ENCODE measurements around the gene MOB1B. TPM values are rescaled to one million over a fixed set of nuclear protein-coding genes. Genes with fewer than 3 reads are reported as not detected.
"Not testable (repeated sequence)": the region's sequence is repeated elsewhere in the genome, so short reads cannot be mapped to it uniquely, and the experiment has no call there.

Gene MOB1B
- total RNA-seq = 11.7 and 16.8 TPM in 2 replicates

DNA sequence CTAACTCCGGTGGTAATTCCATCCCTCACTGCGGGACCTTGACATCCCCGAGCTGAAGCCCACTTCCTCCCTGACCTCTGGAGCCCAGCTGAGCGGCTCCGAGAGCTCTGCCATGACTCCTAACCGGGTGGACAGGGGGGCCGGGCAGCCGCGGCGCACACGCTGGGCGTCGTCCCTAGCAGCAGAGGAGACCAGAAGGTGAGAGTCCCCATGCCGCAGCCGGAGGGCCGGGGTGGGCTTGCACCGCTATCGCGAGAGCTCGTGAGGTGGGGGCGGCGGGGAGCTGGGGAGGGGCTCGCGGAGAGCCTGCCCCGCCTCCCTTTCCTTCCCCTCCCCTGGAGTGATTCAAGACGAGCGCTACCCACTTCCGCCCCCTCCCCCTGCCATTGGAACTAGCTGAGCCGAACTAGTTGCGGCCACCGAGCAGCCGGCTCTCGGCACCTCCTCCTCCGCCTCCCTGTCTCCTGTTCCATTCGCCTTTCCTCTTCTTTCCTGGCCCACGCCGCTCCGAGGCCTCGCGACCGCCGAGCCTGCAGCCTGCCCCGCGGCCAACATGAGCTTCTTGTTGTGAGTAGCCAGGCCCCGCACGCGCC is at the start of gene MOB1B:
TSS of gene MOB1B (plus strand) at position 386 of the 593 bp plus-strand sequence. CDS start at position 554, 168 bp downstream.
- DNase-seq = peak; percentile 86

DNA sequence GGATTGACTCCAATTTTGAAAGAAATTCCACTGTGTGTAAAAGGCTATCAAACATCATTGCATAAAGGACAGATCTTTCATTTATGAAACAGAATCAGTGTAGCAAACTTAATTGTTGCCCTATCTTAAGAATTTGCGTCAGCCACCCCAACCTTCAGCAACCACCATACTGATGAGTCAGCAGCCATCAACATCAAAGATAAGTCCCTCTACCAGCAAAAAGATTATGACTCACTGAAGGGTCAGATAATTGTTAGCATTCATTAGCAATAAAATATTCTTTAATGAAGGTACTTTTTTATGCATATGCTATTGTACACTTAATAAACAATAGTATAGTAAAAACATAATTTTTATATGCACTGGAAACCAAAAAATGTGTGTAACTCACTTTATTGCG is 46.7 kb upstream of the MOB1B start:
- no peak for DNase-seq

DNA sequence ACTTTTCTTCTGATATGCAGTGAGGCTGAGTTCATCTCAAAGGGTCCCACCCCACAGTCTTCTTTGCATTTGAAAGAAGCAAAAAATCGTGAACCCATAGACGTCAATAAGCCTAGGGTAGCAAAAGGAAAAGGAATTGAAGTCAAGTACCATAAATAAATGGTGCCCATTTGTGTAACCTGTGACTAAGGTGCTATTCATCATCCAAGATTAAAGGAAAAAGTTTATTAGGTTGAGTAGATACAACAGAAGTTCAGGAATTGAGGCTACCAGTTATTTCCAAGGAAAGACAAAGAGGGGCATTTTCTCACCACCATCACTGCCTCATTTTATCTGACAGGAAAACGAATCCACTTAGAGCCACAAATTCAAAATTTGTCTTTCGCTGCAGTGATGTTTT is 43.7 kb upstream of the MOB1B start:
- DNase-seq = no peak

DNA sequence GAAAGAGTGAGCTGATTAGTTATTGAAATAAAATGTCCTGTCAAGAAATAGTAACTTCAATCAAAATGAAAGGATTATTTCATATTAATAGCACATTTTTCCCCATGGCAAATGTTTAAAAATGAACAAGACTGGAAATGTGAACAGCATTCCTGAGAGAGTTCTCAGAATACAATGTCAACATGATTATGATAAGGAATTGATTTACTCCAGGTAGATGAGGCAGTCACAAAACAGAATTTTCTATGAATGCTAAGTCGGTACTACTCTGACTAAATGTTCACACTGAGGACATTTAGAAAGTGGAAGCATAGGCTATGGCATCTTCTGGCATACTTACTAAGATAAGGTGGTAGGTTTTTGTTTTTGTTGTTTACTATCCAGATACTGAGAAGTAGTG is 43.1 kb upstream of the MOB1B start:
- no peak for DNase-seq

DNA sequence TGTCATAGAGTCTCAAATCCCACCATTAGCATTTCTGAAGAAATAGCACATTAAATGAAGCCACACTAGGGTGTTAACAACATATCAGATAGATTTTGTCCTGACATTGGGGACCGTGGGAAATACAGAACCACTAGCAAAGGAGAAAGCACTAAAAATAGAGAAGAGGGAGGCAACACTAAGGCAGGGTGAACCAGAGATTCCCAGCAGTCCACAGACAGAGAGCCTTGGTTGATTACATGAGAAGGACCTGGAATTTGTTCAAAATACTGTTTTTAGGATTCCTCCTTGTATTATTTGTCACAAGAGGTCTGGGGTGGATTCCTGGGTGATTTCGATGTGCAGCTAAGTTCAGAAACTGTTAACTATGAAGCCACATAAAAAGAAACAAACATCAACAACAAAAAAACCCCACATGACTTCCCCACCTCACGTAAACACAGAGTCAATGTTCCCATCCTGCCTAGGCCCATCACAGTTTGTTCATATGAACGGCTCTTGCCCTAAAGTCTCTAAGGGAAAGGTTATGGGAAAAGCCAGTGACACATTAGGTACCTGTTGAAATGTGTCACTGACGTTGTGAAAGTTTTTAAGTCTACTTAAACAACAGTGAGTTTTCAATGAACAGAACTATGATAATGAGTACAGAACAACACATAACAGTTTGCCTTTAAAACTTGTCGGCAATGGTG is 38.9 kb upstream of the MOB1B start:
- no peak for DNase-seq

DNA sequence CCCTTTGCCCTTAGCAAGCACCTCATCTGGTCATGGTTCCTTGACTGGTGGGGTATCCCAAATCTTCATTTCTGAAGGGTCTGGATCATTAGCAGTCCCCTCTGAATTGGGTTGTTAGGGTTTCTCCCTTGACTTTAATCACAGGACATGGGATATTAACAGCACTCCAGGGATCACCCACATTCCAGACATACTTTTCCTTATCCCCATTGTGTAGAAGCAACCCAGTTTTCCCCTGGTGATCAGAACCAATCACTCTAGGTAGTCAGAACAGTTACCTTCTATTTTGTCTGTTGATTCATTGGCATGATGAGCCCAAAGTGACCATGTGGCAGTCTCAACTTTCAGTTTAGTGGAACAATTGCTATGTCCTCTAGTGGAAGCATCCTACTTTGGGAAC is 33.4 kb upstream of the MOB1B start:
- no peak for DNase-seq

DNA sequence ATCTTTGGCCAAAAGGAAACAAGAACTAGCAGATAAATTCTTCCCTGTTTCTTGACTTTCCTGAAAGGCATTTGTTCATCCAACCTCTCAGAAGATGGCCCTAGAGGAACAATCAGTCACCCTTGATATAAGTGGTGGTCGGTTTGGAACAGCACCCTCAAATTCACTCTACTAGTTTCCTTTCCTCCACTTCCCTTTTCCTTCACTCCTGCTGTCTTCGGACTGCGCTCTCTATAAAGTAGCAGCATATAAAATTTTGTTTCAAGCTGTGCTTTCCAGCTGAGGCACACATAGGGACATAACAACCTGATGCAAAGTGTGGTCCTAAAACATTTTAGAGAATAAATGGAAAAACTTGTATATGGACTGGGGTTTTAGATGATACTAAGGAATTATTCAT is 29.0 kb upstream of the MOB1B start:
- no peak for DNase-seq

DNA sequence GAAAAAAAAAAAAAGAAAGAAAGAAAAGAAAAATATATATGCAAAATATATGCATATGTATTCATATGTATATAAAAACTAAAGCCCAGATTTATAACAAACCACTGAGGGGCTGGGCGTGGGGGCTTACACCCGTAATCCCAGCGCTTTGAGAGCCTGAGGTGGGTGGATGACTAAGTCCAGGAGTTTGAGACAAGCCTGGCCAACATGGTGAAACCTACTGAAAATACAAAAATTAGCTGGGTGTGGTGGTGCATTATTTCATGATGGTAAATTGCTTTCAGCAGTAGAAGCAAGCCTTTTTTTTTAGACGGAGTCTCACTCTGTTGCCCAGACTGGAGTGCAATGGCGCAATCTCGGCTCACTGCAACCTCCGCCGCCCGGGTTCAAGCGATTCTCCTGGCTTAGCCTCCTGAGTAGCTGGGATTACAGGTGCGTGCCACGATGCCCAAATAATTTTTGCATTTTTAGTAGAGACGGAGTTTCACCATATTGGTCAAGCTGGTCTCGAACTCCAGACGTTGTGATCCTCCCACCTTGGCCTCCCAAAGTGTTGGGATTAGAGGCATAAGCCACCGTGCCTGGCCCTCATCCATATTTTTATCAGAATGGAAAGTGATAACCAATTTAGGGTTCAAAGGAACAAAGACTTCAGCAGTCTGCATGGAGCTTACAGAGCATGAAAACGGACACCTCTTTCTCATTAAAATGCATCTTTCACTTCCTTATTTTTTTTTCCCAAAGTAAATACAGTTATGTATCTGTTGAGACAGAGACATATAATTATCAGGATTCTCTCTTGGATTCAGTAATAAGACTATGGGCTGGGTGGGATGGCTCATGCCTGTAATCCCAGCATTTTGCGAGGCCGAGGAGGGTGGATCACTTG is 27.7 kb upstream of the MOB1B start:
- DNase-seq = no peak

DNA sequence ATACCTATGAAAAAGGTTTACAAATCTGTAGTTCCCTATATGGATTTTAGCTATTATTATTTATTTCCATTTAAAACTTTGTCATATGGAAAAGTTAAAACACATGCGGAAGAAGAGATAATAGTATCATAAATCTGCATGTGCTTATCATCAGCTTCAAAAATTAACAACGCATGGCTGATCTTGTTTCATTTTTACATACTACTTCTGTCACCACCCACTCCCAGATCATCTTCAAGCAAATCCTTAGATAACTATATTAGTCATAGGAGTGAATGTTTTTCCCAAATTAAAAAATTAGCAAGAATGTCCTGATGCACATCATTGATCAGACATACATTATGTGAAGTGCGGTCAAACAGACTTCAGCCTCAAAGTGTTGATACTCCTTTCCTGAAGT is 24.6 kb upstream of the MOB1B start:
- DNase-seq = no peak

DNA sequence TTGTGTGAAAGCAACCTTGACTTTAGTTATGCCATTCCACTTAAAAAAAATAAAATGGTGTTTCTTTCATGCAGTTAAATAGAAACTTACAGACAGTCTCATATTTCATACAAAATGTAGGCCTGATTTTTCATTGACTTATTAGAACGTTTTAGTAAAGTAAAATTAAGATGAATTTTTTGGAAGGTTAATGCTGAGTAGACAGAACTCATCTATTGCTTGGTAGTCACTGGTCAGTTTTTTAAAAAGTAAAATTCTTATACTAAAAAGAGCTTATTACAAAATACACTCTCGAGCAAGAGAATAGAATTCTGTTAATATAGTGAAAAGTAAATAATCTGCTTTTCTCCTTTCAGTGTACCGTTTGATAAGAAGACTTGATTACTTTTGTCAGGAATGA is 21.4 kb upstream of the MOB1B start:
- no peak for DNase-seq

DNA sequence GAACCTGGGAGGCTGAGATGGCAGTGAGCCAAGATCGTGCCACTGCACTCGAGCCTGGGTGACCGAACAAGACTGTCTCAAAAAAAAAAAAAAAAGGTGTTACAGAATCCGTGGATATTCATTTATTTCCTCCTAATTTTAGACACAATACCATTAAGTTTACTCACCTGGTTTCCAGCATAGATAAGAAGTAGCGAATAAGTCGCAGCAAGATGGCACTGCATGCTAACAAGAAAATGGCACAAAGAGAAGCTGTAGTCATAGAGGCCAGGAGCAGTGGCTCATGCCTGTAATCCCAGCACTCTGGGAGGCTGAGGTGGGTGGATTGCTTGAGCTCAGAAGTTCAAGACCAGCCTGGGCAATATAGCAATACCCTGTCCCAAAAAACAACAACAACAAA is 17.0 kb upstream of the MOB1B start:
- DNase-seq = no peak

DNA sequence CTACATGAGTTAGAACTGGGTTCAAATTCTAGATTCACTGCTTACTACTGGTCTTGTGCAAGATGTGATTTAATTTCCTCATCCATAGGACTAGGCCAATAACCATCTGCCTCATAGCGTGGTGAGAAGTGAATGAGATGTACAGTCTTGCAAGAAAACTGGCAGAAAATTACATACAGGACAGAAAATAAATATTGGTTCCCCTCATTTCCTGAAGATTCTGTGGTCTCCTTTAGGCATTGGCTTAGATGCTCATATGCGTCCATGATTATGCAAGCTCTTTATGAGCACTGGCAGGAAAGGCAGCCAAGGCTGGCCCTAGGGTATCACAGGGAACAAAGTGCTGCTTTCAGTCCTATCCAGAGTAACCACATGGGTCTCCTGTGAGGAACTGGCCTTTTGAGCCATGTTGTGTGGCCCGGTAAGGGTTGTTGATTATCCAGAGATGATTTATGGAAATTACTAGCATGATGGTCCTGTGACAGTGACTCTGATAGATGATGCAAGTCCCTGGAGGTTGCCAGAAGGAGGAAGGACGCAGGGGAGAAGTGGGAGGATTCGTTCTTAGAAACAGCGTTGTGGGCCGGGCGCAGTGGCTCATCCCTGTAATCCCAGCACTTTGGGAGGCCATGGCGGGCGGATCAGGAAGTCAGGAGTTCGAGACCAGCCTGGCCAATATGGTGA is 9.9 kb upstream of the MOB1B start:
- DNase-seq = no peak

DNA sequence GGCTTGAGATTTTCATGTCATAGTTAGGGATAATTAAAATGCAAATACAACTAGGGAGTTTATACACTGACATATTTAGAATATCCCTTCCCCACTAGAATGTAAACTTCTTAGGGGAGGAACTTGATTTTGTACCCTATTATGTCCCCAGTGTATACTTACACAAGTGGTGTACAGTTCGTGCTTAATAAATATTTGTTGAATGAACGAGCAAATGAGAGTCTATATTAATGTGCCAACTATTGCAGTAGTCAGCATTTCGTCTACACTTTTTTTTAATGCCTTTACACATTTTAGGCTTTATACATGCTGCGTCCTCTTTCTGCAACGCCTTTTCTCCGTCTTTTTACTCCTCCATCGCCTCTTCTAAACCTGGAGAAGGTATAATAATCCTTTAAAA is 8.4 kb upstream of the MOB1B start:
- no peak for DNase-seq

DNA sequence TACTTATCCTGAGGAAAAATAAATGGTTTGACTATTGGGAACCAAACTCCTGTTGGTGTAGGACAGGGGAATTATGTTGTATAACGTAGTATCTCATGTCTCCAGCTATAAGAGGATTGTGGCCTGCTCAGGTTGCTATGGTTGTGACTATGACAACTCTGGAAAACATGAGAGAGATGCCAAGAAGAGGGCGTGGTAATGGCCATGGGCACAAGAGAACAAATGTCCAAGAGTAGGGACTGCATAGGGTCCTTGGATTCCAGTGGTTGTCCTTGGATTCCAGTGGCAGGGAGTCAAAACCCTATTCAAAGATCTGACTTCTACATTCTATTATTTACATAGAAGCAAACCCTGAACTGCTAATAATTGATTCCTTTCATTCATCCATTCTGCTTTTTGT is 6.8 kb upstream of the MOB1B start:
- DNase-seq = no peak

DNA sequence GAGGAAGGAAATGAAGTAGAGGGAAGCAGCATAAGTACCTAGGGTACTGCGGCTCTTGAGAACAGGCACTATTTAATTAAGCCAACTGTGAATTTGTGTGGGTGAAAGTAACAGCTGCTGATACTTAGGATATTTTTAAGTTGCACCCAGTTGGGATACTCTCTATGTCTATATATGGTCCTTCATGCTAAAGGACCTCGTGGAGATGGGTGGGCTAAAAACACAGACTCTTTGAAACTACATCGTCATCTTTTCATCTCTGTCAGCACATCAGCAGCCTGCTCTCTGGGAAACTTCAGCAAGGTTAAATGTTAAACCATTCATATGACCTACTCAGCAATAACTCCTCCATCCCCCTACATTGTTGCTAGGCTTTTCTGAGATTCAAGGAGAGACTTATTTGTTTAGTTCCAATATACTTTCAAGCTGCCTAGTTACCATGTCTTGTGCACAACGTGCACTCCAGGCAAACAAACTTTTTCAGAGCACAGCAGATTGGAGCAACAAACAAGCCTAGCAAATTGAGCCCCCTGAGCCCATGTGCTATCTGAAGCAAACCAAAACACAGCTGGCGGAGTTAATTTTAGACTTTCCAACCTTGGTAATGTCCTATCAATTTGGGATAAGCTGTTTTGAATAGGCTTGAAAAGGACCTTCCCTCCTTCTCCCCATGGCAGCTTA is 6.2 kb upstream of the MOB1B start:
- no peak for DNase-seq

DNA sequence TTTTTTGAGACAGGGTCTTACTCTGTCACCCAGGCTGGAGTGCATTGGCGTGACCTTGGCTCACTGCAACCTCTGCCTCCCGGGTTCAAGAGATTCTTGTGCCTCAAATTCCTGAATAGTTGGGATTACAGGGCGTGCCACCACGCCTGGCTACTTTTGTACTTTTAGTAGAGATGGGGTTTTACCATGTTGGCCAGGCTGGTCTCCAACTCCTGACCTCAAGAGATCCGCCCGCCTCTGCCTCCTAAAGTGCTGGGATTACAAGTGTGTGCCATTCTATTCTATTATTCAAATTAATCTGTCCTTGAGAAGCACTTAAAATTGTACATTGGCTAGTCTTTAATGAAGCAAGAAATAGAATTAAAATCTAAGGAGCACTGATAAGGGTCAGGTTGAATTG is 3.6 kb upstream of the MOB1B start:
- not testable (repeated sequence) for DNase-seq

DNA sequence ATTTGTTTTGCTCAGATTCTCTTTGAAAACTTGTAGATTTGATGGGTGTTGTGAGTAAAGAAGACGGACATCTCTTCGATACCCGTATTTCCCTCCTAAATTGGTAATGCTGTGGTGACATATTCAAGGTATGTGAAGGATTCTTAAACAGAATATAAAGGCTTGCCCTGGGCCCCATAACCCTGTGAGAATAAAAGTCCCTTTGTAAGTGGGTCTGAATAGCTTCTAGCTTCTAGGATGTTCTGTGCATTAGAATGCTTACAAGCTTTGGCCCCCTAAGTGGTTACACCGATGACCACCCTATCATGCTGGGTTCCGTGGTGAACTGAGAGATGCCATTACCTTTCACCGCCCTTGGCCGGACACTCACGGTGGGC is 574 bp upstream of the MOB1B start:
- no peak for DNase-seq

DNA sequence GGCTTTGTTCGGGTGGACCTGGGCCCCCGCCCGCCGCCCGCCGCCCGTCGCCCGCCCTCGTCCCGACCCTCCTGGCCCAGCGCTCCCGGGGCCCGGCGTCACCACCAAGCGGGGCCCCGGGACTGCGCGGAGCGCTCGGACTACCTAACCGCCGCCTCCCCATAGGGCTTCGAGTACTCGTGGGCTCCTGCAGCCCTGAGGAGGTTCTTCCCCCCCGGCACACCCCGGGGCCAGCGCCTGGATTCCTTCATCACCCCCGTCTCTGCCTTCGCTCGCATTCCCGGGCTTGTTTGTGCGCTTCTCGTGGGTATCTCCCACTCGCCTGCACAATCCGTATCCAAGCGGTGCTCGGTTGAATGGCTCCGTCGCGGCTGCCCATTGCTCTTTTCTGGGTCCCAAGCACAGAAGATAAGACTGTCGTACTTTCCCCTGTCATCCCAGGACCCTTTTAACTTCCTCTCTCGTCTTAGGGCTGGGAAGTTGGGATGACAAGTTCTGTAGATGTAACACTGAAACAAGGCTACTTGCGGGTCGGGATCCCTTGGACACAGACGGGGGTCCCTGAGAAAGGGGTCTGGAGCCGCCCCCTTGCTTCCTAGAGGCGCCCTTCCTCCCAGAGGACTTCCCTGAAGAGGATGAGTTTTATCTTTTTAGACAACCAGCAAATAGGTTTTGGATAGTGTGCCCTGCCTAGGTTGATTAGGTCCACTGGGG is 565 bp downstream of the MOB1B start:
- no peak for DNase-seq

DNA sequence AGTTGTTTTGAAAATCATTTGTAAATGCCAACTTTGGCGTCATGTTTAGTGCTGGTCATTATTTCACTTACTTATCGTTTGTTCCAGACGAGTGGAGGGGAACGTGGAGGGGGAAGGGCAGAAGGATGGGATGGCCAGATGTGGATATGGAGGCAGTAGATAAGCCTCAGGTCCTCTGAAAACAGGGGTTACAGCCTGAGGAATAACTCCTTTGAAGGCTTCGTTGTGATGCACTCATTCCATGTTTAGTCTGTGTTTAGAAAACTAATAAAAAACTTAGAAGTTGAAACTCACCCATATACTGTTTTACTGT is 1.1 kb downstream of the MOB1B start:
- peak; percentile 42 for DNase-seq

DNA sequence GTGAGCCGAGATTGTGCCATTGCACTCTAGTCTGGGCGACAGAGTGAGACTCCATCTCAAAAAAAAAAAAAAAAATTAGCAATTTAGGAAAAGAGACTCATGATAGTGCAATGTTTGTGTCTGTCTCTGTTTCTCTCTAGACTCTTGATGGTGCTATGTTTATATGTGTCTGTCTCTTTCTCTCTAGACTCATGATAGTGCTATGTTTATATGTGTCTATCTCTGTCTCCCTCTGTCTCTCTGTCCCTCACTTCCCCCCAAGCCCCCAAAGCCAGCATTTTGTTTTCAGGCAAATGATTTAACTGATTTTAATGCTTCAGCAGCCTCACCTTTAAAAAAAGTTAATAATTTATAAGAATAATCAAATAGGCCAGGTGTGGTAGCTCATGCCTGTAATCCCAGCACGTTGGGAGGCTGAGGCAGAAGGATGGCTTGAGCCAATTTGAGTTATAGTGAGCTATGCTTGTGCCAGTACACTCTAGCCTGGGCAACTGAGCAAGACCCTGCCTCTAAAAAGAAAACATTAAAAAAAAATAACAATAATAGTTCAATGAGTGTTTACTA is 6.9 kb downstream of the MOB1B start:
- DNase-seq = no peak

DNA sequence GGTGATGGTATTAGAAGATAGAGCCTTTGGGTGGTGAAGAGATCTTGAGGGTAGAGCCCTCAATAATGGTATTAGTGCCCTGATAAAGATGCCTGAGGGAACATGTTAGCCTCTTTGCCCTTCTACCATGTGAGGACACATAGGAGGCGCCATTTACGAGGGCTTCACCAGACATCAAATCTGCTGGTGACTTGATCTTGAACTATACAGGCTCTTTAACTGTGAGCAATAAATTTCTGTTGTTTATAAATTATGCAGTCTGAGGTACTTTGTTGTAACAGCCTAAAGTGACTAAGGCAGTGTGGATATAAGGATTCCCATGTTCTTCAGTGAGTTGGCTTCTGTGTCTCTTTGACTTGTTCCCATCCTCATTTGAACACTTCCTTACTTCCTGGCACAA is 11.8 kb downstream of the MOB1B start:
- DNase-seq = no peak

DNA sequence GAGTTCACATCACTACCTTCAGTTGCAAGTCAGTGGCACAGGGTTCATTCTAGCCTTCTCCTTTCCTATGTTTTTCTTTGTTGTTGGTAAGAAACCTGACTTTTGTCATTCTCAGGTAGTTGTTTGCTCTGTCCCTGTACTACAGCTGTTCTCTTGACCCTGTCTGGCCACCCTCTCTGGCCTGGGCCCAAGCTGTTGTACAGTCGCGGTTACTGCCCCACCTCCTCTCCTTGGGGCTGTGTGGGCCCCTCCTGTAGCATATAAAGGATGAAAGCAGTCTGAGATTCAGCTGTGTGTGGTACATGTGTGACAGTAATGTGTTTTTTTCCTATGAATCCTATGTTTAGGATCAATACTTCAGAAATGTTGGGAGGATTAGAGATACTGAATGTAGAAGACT is 12.5 kb downstream of the MOB1B start:
- no peak for DNase-seq
